OCI-LY3 (cell line): Measurements from ENCODE around the gene CYS1.
"Not testable (repeated sequence)": the region's sequence is repeated elsewhere in the genome, so short reads cannot be mapped to it uniquely, and the experiment has no call there.

Experiments
- H2AFZ ChIP-seq: fragments of 200-600, 300-600 bp; shearing (Covaris generic); 2 replicates; pipeline ENCODE4 v1.6.0; 2014; ENCODE audit warnings: antibody characterized with exemption, low read depth, low read length
- H3K27ac ChIP-seq: fragments of 200-600, 300-600 bp; sonication (generic); 2 replicates; pipeline ENCODE4 v1.5.1; 2014; ENCODE audit warnings: mild to moderate bottlenecking, low read length, moderate library complexity, mixed read lengths
- H3K27me3 ChIP-seq: fragments of 200-600, 300-600 bp; sonication (generic); 2 replicates; pipeline ENCODE4 v1.6.1; 2014; ENCODE audit warnings: low read depth, low read length, mixed read lengths
- H3K36me3 ChIP-seq: fragments of 200-600, 300-600 bp; sonication (generic); replicated peaks from 2 replicates; pipeline ENCODE3; 2014; ENCODE audit warnings: low read depth, low read length, mixed read lengths
- H3K4me1 ChIP-seq: fragments of 300-600, 200-600 bp; sonication (generic); 2 replicates; pipeline ENCODE4 v1.6.1; 2014; ENCODE audit warnings: low read length, mixed read lengths
- H3K4me2 ChIP-seq: fragments of 200-600, 300-600 bp; sonication (generic); 2 replicates; pipeline ENCODE4 v1.6.1; 2014; ENCODE audit warnings: low read length, mixed read lengths
- H3K4me3 ChIP-seq: fragments of 300-600, 200-600 bp; sonication (generic); 2 replicates; pipeline ENCODE4 v1.5.1; 2014; ENCODE audit warnings: antibody characterized with exemption, mild to moderate bottlenecking, low read length, moderate library complexity
- H3K79me2 ChIP-seq: fragments of 300-600, 200-600 bp; shearing (Covaris generic); 2 replicates; pipeline ENCODE4 v1.6.1; 2014; ENCODE audit warnings: mild to moderate bottlenecking, low read length, mixed read lengths
- H3K9ac ChIP-seq: fragments of 300-600, 200-600 bp; shearing (Covaris generic); 2 replicates; pipeline ENCODE4 v1.6.0; 2014; ENCODE audit warnings: mild to moderate bottlenecking, low read length, moderate library complexity
- H3K9me3 ChIP-seq: fragments of 200-600, 300-600 bp; shearing (Covaris generic); 2 replicates; pipeline ENCODE4 v1.6.1; 2014; ENCODE audit warnings: low read length, mixed read lengths; ENCODE audit not compliant: insufficient read depth
- H4K20me1 ChIP-seq: fragments of 200-600, 300-600 bp; sonication (generic); 2 replicates; pipeline ENCODE4 v1.6.1; 2016; ENCODE audit warnings: low read length, mixed read lengths; ENCODE audit not compliant: insufficient read depth
- EZH2phosphoT487 ChIP-seq: fragments of 200-600 bp; shearing (Covaris generic); IDR thresholded peaks from 2 replicates; pipeline ENCODE4 v1.6.1; 2018; ENCODE audit warnings: antibody characterized with exemption, mixed run types, low read depth
- TF ChIP-seq, protein P1 (sequence below): fragments of 200-600, 300-600 bp; sonication (generic); IDR thresholded peaks from 2 replicates; pipeline ENCODE4 v1.5.1; 2014; ENCODE audit warnings: antibody characterized with exemption, low read length, low read depth

The CYS1 gene

DNA sequence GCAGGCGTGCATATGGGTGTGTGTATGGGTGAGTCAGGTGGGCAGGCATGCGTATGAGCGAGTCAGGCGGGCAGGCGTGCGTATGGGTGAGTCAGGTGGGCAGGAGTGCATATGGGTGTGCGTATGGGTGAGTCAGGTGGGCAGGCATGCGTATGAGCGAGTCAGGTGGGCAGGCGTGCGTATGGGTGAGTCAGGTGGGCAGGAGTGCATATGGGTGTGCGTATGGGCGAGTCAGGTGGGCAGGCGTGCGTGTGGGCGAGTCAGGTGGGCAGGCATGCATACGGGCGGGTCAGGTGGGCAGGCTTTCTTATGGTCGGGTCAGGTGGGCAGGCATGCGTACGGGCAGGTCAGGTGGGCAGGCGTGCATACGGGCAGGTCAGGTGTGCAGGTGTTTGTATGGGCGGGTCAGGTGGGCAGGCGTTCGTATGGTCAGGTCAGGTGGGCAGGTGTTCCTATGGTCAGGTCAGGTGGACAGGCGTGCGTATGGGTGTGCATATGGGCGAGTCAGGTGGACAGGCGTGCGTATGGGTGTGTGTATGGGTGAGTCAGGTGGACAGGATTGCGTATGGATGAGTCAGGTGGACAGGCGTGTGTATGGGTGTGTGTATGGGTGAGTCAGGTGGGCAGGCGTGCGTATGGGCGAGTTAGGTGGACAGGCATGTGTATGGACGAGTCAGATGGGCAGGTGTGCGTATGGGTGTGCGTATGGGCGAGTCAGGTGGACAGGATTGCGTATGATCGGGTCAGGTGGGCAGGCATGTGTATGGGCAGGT is 65.6 kb downstream of the CYS1 start:
- TF ChIP-seq, protein P1, sequence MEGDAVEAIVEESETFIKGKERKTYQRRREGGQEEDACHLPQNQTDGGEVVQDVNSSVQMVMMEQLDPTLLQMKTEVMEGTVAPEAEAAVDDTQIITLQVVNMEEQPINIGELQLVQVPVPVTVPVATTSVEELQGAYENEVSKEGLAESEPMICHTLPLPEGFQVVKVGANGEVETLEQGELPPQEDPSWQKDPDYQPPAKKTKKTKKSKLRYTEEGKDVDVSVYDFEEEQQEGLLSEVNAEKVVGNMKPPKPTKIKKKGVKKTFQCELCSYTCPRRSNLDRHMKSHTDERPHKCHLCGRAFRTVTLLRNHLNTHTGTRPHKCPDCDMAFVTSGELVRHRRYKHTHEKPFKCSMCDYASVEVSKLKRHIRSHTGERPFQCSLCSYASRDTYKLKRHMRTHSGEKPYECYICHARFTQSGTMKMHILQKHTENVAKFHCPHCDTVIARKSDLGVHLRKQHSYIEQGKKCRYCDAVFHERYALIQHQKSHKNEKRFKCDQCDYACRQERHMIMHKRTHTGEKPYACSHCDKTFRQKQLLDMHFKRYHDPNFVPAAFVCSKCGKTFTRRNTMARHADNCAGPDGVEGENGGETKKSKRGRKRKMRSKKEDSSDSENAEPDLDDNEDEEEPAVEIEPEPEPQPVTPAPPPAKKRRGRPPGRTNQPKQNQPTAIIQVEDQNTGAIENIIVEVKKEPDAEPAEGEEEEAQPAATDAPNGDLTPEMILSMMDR: no peak
- TF ChIP-seq EZH2phosphoT487: no peak
- H3K27me3 ChIP-seq: peaks cover 3% of the 10 kb centered on the region; the same call in 1 of the 2 replicates
- H3K4me2 ChIP-seq: no peak overlapping the region
- H3K36me3 ChIP-seq: no peaks in the 10 kb centered on the region
- H3K27ac ChIP-seq: no peak overlapping the region
- H3K9ac ChIP-seq: no peak overlapping the region
- H3K9me3 ChIP-seq: no peaks in the 10 kb centered on the region
- H3K4me3 ChIP-seq: no peak overlapping the region
- no peaks in the 10 kb centered on the region for H3K4me1 ChIP-seq
- no peaks in the 10 kb centered on the region for H4K20me1 ChIP-seq
- H2AFZ ChIP-seq: no peak overlapping the region
- no peaks in the 10 kb centered on the region for H3K79me2 ChIP-seq

DNA sequence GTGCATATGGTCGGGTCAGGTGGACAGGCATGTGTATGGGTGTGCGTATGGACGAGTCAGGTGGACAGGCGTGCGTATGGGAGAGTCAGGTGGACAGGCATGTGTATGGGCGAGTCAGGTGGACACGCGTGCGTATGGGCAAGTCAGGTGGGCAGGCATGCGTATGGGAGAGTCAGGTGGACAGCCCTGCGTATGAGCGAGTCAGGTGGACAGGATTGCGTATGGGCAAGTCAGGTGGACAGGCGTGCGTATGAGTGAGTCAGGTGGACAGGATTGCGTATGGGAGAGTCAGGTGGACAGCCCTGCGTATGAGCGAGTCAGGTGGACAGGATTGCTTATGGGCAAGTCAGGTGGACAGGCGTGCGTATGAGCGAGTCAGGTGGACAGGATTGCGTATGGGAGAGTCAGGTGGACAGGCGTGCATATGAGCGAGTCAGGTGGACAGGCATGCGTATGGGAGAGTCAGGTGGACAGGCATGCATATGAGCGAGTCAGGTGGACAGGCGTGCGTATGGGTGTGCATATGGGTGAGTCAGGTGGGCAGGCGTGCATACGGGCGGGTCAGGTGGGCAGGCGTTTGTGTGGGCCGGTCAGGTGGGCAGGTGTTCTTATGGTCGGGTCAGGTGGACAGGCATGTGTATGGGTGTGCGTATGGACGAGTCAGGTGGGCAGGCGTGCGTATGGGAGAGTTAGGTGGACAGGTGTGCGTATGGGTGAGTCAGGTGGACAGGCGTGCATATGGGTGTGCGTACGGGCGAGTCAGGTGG is 66.4 kb downstream of the CYS1 start:
- not testable (repeated sequence) for H3K9ac ChIP-seq, H3K4me3 ChIP-seq, H2AFZ ChIP-seq, H3K4me2 ChIP-seq, H3K27ac ChIP-seq, H3K27me3 ChIP-seq, H4K20me1 ChIP-seq, H3K79me2 ChIP-seq, H3K9me3 ChIP-seq, H3K36me3 ChIP-seq, H3K4me1 ChIP-seq

DNA sequence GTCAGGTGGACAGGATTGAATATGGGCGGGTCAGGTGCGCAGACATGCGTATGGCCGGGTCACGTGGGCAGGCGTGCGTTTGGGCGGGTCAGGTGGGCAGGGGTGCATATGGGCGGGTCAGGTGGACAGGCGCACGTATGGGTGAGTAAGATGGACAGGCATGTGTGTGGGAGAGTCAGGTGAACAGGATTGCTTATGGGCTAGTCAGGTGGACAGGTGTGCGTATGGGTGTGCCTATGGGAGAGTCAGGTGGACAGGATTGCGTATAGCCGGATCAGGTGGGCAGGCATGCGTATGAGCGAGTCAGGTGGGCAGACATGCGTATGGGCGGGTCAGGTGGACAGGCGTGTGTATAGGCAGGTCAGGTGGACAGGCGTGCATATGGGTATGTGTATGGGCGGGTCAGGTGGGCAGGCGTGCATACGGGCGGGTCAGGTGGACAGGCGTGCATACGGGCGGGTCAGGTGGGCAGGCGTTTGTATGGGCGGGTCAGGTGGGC is 67.2 kb downstream of the CYS1 start:
- H3K27ac ChIP-seq: no peak overlapping the region
- TF ChIP-seq, protein P1: no peak
- TF ChIP-seq EZH2phosphoT487: no peak
- no peak overlapping the region for H3K4me2 ChIP-seq
- no peak overlapping the region for H2AFZ ChIP-seq
- no peak overlapping the region for H3K9ac ChIP-seq
- H3K9me3 ChIP-seq: no peaks in the 10 kb centered on the region
- H3K4me3 ChIP-seq: no peak overlapping the region
- H3K36me3 ChIP-seq: no peaks in the 10 kb centered on the region
- H3K4me1 ChIP-seq: no peaks in the 10 kb centered on the region
- H3K79me2 ChIP-seq: no peaks in the 10 kb centered on the region
- H3K27me3 ChIP-seq: peaks cover under 1% of the 10 kb centered on the region; the same call in 1 of the 2 replicates
- no peaks in the 10 kb centered on the region for H4K20me1 ChIP-seq

DNA sequence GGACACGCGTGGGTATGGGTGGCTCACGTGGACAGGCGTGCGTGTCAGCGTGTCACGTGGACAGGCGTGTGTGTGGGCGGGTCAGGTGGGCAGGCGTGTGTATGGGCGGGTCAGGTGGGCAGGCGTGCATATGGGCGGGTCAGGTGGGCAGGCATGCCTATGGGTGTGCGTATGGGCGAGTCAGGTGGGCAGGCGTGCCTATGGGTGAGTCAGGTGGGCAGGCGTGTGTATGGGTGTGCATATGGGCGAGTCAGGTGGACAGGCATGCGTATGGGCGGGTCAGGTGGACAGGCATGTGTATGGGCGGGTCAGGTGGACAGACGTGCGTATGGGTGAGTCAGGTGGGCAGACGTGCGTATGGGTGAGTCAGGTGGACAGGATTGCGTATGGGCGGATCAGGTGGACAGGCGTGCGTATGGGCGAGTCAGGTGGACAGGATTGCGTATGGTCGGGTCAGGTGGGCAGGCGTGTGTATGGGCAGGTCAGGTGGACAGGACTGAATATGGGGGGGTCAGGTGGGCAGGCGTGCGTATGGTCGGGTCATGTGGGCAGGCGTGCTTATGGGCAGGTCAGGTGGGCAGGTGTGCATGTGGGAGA is 67.7 kb downstream of the CYS1 start:
- not testable (repeated sequence) for H3K4me2 ChIP-seq, H3K9ac ChIP-seq, H3K79me2 ChIP-seq, H2AFZ ChIP-seq, H3K27me3 ChIP-seq, H3K9me3 ChIP-seq, H3K4me1 ChIP-seq, H3K4me3 ChIP-seq, H3K27ac ChIP-seq, H3K36me3 ChIP-seq, H4K20me1 ChIP-seq

DNA sequence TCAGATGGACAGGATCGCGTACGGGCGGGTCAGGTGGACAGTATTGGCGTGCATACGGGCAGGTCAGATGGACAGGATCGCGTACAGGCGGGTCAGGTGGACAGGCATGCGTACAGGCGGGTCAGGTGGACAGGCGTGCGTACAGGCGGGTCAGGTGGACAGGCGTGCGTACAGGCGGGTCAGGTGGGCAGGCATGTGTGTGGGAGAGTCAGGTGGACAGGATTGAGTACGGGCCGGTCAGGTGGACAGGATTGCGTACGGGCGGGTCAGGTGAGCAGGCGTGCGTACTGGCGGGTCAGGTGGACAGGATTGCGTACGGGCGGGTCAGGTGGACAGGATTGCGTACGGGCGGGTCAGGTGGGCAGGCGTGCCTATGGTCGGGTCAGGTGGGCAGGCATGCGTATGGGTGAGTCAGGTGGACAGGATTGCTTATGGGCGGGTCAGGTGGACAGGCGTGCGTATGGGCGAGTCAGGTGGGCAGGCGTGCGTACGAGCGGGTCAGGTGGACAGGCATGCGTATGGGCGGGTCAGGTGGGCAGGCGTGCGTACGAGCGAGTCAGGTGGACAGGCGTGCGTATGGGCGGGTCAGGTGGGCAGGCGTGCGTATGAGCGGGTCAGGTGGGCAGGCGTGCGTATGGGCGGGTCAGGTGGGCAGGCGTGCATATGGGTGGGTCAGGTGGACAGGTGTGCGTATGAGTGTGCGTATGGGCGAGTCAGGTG is 68.4 kb downstream of the CYS1 start:
- H3K27me3 ChIP-seq, H3K27ac ChIP-seq, H3K4me2 ChIP-seq, H2AFZ ChIP-seq, H3K9ac ChIP-seq, H3K4me1 ChIP-seq, H3K4me3 ChIP-seq, H3K36me3 ChIP-seq, H3K9me3 ChIP-seq, H4K20me1 ChIP-seq, H3K79me2 ChIP-seq: not testable (repeated sequence)

DNA sequence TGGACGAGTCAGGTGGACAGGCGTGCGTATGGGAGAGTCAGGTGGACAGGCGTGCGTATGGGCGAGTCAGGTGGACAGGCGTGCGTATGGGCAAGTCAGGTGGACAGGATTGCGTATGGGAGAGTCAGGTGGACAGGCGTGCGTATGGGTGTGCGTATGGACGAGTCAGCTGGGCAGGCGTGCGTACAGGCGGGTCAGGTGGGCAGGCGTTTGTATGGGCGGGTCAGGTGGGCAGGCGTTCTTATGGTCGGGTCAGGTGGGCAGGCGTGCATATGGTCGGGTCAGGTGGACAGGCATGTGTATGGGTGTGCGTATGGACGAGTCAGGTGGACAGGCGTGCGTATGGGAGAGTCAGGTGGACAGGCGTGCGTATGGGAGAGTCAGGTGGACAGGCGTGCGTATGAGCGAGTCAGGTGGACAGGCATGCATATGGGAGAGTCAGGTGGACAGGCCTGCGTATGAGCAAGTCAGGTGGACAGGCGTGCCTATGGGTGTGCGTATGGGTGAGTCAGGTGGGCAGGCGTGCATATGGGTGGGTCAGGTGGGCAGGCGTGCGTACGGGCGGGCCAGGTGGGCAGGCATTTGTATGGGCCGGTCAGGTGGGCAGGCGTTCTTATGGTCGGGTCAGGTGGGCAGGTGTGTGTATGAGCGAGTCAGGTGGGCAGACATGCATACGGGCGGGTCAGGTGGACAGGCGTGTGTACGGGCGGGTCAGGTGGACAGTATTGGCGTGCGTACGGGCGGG is 69.2 kb downstream of the CYS1 start:
- H3K27ac ChIP-seq, H3K36me3 ChIP-seq, H3K4me3 ChIP-seq, H3K9me3 ChIP-seq, H3K79me2 ChIP-seq, H3K9ac ChIP-seq, H3K4me2 ChIP-seq, H3K4me1 ChIP-seq, H3K27me3 ChIP-seq, H4K20me1 ChIP-seq, H2AFZ ChIP-seq: not testable (repeated sequence)
